ENCODE results near the gene HTR3C.

The HTR3C gene

DNA sequence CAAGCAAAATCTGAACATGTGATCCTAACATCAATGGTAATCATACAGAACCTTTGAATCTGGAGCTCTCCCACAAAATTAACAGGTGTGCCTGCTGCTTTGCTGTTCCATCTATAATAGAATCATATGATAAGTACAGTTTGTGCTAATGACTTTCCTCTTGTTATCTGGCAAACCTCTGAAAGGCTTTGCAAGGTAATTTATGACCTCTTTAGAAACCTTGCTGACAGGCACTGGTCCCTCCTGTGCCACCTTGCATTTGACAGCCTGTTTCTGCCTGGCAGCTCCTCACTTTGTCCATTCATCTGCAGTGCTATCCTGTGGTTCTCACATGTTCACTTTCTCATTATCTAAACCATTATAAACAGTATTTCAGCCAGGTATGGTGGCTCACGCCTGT lies 10.2 kb upstream of the HTR3C start:
- no peak overlapping the region for H3K4me3 Mint-ChIP-seq
- H3K27ac Mint-ChIP-seq: no peak overlapping the region
- H3K36me3 Mint-ChIP-seq (ENCODE audit: low read depth): no peaks in the 10 kb centered on the region
- no peaks in the 10 kb centered on the region for H3K4me1 Mint-ChIP-seq
- TF ChIP-seq, protein P1, sequence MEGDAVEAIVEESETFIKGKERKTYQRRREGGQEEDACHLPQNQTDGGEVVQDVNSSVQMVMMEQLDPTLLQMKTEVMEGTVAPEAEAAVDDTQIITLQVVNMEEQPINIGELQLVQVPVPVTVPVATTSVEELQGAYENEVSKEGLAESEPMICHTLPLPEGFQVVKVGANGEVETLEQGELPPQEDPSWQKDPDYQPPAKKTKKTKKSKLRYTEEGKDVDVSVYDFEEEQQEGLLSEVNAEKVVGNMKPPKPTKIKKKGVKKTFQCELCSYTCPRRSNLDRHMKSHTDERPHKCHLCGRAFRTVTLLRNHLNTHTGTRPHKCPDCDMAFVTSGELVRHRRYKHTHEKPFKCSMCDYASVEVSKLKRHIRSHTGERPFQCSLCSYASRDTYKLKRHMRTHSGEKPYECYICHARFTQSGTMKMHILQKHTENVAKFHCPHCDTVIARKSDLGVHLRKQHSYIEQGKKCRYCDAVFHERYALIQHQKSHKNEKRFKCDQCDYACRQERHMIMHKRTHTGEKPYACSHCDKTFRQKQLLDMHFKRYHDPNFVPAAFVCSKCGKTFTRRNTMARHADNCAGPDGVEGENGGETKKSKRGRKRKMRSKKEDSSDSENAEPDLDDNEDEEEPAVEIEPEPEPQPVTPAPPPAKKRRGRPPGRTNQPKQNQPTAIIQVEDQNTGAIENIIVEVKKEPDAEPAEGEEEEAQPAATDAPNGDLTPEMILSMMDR (IDR thresholded peaks at IDR 0.05; ENCODE audit: unreplicated experiment in 3 of 3): no peak
- H3K9me3 Mint-ChIP-seq: no peaks in the 10 kb centered on the region
- H3K27me3 Mint-ChIP-seq (ENCODE audit: low read depth): peaks cover 9% of the 10 kb centered on the region

DNA sequence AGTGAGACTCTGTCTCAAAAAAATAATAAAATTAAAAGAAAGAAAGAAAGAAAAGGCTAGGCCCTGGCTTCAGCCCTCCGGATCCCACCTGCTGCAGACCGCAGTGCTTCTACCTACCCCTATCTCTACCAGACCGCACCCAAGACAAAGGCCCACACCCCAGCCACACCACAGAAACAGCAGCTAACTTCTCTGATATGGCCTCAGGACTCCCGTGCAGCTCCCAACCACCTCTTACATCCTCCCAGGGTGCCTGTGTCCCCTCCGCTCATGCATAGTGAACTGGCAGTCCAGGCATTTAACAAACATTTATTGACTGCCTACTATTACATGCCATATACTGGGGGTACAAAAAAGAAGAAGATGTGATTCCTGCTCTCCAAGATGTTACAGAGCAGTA lies 6.9 kb upstream of the HTR3C start:
- Mint-ChIP-seq H3K27me3 (ENCODE audit: low read depth) (peaks cover 12% of the 10 kb centered on the region), H3K27ac (no peak overlapping the region), H3K9me3 (no peaks in the 10 kb centered on the region), H3K4me3 (no peak overlapping the region), H3K4me1 (no peaks in the 10 kb centered on the region), H3K36me3 (ENCODE audit: low read depth) (no peaks in the 10 kb centered on the region)
- TF ChIP-seq, protein P1 (IDR thresholded peaks at IDR 0.05; ENCODE audit: unreplicated experiment in 3 of 3): no peak

DNA sequence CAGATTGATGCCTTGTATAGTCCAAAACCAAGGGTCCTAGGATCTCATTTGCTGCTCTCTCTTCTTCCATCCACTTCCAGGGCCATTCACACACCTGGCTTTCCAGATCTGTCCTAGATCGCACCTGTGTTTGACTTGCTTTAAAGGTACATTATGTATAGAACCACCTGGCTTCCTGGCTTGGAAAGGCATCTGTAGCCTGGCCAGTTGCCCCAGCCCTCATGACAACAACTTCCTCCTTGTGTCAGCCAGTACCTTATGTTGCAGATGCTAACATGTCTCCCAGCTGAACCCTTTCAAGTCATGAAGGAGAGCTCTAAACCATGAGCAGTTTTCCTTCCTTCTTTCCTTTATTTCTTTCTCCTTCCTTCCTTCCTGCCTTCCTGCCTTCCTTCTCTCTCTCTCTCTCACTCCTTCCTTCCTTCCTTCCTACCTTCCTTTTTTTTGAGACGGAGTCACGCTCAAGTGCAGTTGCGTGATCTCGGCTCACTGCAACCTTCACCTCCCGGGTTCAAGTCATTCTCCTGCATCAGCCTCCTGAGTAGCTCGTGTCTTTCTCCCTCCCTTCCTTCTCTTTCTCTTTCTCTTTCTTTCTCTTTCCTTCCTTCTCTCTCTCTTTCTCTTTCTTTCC lies 2.5 kb upstream of the HTR3C start:
- Mint-ChIP-seq H3K36me3 (ENCODE audit: low read depth) (no peaks in the 10 kb centered on the region), H3K9me3 (no peaks in the 10 kb centered on the region), H3K27ac (no peak overlapping the region), H3K4me1 (no peaks in the 10 kb centered on the region), H3K4me3 (no peak overlapping the region), H3K27me3 (ENCODE audit: low read depth) (peaks cover 14% of the 10 kb centered on the region)
- TF ChIP-seq, protein P1 (IDR thresholded peaks at IDR 0.05; ENCODE audit: unreplicated experiment in 3 of 3): no peak

DNA sequence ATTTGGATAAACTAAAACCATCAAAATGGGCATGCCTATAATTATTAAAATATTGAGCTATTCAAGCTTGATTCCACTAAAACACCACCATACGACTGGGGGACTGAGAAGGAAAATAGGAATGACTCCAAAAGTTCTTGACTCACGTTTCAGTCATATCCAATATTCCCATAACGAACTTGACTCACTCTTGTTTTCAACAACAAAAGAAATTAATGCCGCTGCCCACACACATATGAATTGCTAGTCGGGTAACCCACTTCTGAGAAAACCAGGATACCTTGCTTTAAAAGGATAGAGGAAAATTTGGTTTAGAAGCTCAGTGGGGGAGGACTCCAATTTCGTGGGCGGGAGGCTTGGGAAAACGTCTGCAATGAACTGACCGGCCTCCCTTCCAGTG lies 5.2 kb downstream of the HTR3C start:
- H3K36me3 Mint-ChIP-seq (ENCODE audit: low read depth): no peaks in the 10 kb centered on the region
- no peak overlapping the region for H3K27ac Mint-ChIP-seq
- H3K4me3 Mint-ChIP-seq: no peak overlapping the region
- no peaks in the 10 kb centered on the region for H3K9me3 Mint-ChIP-seq
- H3K4me1 Mint-ChIP-seq: no peaks in the 10 kb centered on the region
- peaks cover 5% of the 10 kb centered on the region for H3K27me3 Mint-ChIP-seq (ENCODE audit: low read depth)
- TF ChIP-seq, protein P1 (IDR thresholded peaks at IDR 0.05; ENCODE audit: unreplicated experiment in 3 of 3): no peak

DNA sequence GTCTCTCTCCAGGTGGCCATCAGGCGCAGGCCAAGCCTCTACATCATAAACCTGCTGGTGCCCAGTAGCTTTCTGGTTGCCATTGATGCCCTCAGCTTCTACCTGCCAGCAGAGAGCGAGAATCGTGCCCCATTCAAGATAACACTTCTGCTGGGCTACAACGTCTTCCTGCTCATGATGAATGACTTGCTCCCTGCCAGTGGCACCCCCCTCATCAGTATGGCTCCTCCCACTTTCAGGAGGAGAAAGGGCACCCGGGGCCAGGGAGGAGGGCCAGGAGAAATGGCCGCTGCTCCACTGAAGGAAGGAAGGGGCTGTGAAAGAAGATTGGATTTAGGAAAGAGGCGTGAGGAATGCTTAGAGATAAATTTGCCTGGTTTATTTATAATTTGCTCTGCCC lies 6.6 kb downstream of the HTR3C start:
- Mint-ChIP-seq H3K27me3 (ENCODE audit: low read depth) (peaks cover 4% of the 10 kb centered on the region), H3K4me1 (no peaks in the 10 kb centered on the region), H3K9me3 (no peaks in the 10 kb centered on the region), H3K36me3 (ENCODE audit: low read depth) (no peaks in the 10 kb centered on the region), H3K4me3 (no peak overlapping the region), H3K27ac (no peak overlapping the region)
- TF ChIP-seq, protein P1 (IDR thresholded peaks at IDR 0.05; ENCODE audit: unreplicated experiment in 3 of 3): no peak

DNA sequence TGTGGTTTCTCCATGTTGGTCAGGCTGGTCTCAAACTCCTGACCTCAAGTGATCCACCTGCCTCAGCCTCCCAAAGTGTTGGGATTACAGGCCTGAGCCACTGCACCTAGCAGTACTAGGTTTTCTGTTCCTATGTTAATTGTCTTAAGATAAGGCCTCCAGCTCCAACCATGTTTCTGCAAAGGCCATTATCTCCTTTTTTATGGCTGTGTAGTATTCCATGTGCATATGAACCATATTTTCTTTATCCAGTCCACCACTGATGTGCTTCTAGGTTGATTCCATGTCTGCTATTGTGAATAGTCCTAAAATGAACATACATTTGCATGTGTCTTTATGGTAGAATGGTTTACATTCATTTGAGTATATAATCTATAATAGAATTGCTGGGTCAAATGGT lies 9.8 kb downstream of the HTR3C start:
- no peaks in the 10 kb centered on the region for H3K36me3 Mint-ChIP-seq (ENCODE audit: low read depth)
- TF ChIP-seq, protein P1 (IDR thresholded peaks at IDR 0.05; ENCODE audit: unreplicated experiment in 3 of 3): no peak
- H3K27ac Mint-ChIP-seq: no peak overlapping the region
- no peak overlapping the region for H3K4me3 Mint-ChIP-seq
- H3K9me3 Mint-ChIP-seq: no peaks in the 10 kb centered on the region
- no peaks in the 10 kb centered on the region for H3K27me3 Mint-ChIP-seq (ENCODE audit: low read depth)
- no peaks in the 10 kb centered on the region for H3K4me1 Mint-ChIP-seq

All from nephron (organoid).